ENCODE data around the gene DDX31.

The DDX31 gene

DNA sequence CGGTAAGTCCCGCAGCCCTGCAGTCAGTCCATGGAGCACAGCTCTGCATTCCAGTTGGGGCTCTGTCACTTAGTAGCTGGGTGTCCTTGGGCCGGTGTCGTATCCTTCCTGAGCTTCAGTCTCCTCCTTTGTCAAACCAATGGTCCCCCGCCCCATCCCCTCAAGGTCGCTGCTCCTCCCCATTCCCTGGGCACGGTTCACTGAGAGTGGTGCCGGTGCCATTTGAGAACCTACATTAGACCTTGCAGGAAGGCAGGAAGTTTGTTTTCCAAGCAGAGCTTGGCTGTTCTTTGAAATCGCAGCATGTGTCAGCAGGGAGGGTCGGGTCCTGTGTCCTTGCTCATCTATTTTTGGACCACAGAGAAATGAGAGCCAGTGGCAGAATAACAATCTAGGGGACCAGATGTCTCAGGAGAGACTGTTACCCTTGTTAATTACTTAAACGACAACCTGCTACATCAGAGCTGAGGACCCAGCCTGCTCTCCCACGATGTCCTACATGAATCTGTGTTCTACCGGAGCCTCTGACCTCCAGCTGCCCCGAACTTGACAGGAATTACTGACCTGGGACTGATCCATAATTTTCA lies 109.1 kb downstream of the DDX31 start:
- no peaks in the 10 kb centered on the region for H3K79me2 ChIP-seq (ENCODE audit: control insufficient read depth, low read length)
- H3K4me3 ChIP-seq (ENCODE audit: low read length) = no peak overlapping the region
- no peaks in the 10 kb centered on the region for H4K20me1 ChIP-seq (ENCODE audit: control insufficient read depth, insufficient read depth, low read depth, low read length)
- peaks cover 7% of the 10 kb centered on the region; the same call in 1 of the 2 replicates for H3K9me3 ChIP-seq (ENCODE audit: control insufficient read depth, insufficient read depth, low read length)
- TF ChIP-seq, protein P1, sequence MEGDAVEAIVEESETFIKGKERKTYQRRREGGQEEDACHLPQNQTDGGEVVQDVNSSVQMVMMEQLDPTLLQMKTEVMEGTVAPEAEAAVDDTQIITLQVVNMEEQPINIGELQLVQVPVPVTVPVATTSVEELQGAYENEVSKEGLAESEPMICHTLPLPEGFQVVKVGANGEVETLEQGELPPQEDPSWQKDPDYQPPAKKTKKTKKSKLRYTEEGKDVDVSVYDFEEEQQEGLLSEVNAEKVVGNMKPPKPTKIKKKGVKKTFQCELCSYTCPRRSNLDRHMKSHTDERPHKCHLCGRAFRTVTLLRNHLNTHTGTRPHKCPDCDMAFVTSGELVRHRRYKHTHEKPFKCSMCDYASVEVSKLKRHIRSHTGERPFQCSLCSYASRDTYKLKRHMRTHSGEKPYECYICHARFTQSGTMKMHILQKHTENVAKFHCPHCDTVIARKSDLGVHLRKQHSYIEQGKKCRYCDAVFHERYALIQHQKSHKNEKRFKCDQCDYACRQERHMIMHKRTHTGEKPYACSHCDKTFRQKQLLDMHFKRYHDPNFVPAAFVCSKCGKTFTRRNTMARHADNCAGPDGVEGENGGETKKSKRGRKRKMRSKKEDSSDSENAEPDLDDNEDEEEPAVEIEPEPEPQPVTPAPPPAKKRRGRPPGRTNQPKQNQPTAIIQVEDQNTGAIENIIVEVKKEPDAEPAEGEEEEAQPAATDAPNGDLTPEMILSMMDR (IDR thresholded peaks at IDR 0.05; ENCODE audit: low read depth, low read length, poor library complexity, severe bottlenecking) = no peak
- no peak for TF ChIP-seq EZH2phosphoT487 (IDR thresholded peaks at IDR 0.05; ENCODE audit: borderline replicate concordance, low read length)
- no peak overlapping the region for H3K27ac ChIP-seq (ENCODE audit: low read depth, low read length)
- no peak overlapping the region for H3K4me2 ChIP-seq (ENCODE audit: low read length)
- no peaks in the 10 kb centered on the region for H3K36me3 ChIP-seq (ENCODE audit: control insufficient read depth, low read length)
- H3K9me2 ChIP-seq (replicated peaks; ENCODE audit: control insufficient read depth, low read length) = no peaks in the 10 kb centered on the region
- H3F3A ChIP-seq (ENCODE audit: control insufficient read depth, insufficient read depth) = no peaks in the 10 kb centered on the region
- H3K4me1 ChIP-seq (ENCODE audit: control insufficient read depth, low read length) = no peaks in the 10 kb centered on the region
- H3K27me3 ChIP-seq (ENCODE audit: control insufficient read depth, low read length) = peaks cover 12% of the 10 kb centered on the region

DNA sequence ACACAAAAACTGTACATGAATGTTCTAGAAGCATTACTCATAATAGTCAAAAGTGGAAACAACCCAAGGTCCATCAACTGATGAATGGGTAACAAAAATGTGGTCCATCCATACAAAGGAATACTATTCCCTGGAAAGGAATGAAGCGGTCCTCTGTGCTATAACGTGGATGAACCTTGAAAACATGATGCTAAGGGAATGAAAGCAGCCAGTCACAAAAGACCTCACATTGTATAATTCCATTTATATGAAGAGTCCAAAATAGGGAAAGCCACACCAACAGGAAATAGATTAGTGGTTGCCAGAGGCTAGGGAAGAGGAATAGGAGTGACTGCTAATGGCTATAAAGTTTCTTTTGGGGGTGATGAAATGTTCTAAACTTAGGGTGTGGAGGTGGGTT lies 110.1 kb downstream of the DDX31 start:
- H3K4me3 ChIP-seq (ENCODE audit: low read length) = no peak overlapping the region
- H3K4me2 ChIP-seq (ENCODE audit: low read length) = no peak overlapping the region
- H4K20me1 ChIP-seq (ENCODE audit: control insufficient read depth, insufficient read depth, low read depth, low read length) = no peaks in the 10 kb centered on the region
- H3K27me3 ChIP-seq (ENCODE audit: control insufficient read depth, low read length) = peaks cover 12% of the 10 kb centered on the region
- H3K9me2 ChIP-seq (replicated peaks; ENCODE audit: control insufficient read depth, low read length) = no peaks in the 10 kb centered on the region
- H3K9me3 ChIP-seq (ENCODE audit: control insufficient read depth, insufficient read depth, low read length) = peaks cover 7% of the 10 kb centered on the region; the same call in 1 of the 2 replicates
- H3F3A ChIP-seq (ENCODE audit: control insufficient read depth, insufficient read depth) = no peaks in the 10 kb centered on the region
- H3K27ac ChIP-seq (ENCODE audit: low read depth, low read length) = no peak overlapping the region
- no peaks in the 10 kb centered on the region for H3K79me2 ChIP-seq (ENCODE audit: control insufficient read depth, low read length)
- TF ChIP-seq, protein P1 (IDR thresholded peaks at IDR 0.05; ENCODE audit: low read depth, low read length, poor library complexity, severe bottlenecking) = no peak
- no peaks in the 10 kb centered on the region for H3K36me3 ChIP-seq (ENCODE audit: control insufficient read depth, low read length)
- no peaks in the 10 kb centered on the region for H3K4me1 ChIP-seq (ENCODE audit: control insufficient read depth, low read length)

DNA sequence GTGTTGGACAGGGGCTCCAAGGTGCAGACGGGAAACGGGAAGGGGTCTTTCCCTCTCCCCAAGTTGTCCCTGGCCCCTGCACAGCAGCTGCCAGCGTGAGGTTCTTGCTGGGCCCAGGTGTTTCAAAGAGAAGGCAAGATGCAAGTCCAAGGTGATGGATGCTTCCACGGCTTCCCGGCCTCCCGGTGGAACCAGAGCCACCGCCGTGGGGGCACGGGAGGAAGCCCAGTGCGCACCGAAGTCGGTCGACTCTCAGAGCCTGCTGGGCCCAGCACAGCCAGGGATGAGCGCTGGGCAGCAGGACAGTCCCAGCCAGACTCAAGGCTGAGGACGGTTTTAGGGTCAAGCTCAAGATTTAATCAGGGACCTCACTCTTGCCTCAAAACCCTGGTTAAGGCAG lies 112.6 kb downstream of the DDX31 start:
- no peak overlapping the region for H3K27ac ChIP-seq (ENCODE audit: low read depth, low read length)
- no peaks in the 10 kb centered on the region for H3K9me2 ChIP-seq (replicated peaks; ENCODE audit: control insufficient read depth, low read length)
- H3K27me3 ChIP-seq (ENCODE audit: control insufficient read depth, low read length) = peaks cover 11% of the 10 kb centered on the region
- TF ChIP-seq EZH2phosphoT487 (IDR thresholded peaks at IDR 0.05; ENCODE audit: borderline replicate concordance, low read length) = no peak
- TF ChIP-seq, protein P1 (IDR thresholded peaks at IDR 0.05; ENCODE audit: low read depth, low read length, poor library complexity, severe bottlenecking) = no peak
- H3K9me3 ChIP-seq (ENCODE audit: control insufficient read depth, insufficient read depth, low read length) = peaks cover 7% of the 10 kb centered on the region; the same call in 1 of the 2 replicates
- H3K4me3 ChIP-seq (ENCODE audit: low read length) = no peak overlapping the region
- H3K36me3 ChIP-seq (ENCODE audit: control insufficient read depth, low read length) = no peaks in the 10 kb centered on the region
- no peaks in the 10 kb centered on the region for H3F3A ChIP-seq (ENCODE audit: control insufficient read depth, insufficient read depth)
- no peaks in the 10 kb centered on the region for H3K79me2 ChIP-seq (ENCODE audit: control insufficient read depth, low read length)
- H3K4me2 ChIP-seq (ENCODE audit: low read length) = no peak overlapping the region
- no peaks in the 10 kb centered on the region for H4K20me1 ChIP-seq (ENCODE audit: control insufficient read depth, insufficient read depth, low read depth, low read length)
- peaks cover 9% of the 10 kb centered on the region for H3K4me1 ChIP-seq (ENCODE audit: control insufficient read depth, low read length)

Data from DOHH2 (cell line).